NCI-H2107 treated with DMSO at 0.1 percent for 48 hours (cell line): ENCODE measurements around the gene ATG12.
"Not testable (repeated sequence)": the region's sequence is repeated elsewhere in the genome, so short reads cannot be mapped to it uniquely, and the experiment has no call there.

Source experiments
- DNase-seq: peaks from one replicate; lab custom pipeline; 2025; ENCODE audit not compliant: unreplicated experiment; lab: John Stamatoyannopoulos, UW

Gene ATG12

GRCh38 chr5:115808066-115808465 lies 33.3 kb downstream of the ATG12 start:
- not testable (repeated sequence) for DNase-seq

GRCh38 chr5:115807654-115808052 lies 33.7 kb downstream of the ATG12 start:
- no peak for DNase-seq

- DNase-seq: no peak
These were observed 34.2 kb downstream of the ATG12 start for GRCh38 chr5:115806986-115807653.

- no peak for DNase-seq
These were observed 39.4 kb downstream of the ATG12 start for GRCh38 chr5:115801984-115802383.

GRCh38 chr5:115801152-115801551 lies 40.2 kb downstream of the ATG12 start:
- DNase-seq: no peak

GRCh38 chr5:115800108-115800507 lies 41.3 kb downstream of the ATG12 start:
- DNase-seq: no peak

GRCh38 chr5:115798252-115798651 lies 43.1 kb downstream of the ATG12 start:
- no peak for DNase-seq

- no peak for DNase-seq
These were observed 44.7 kb downstream of the ATG12 start for GRCh38 chr5:115796656-115797055.

- no peak for DNase-seq
These were observed 45.7 kb downstream of the ATG12 start for GRCh38 chr5:115795700-115796099.

GRCh38 chr5:115788440-115788839 lies 52.9 kb downstream of the ATG12 start:
- DNase-seq: no peak

GRCh38 chr5:115787426-115787825 lies 53.9 kb downstream of the ATG12 start:
- no peak for DNase-seq

- no peak for DNase-seq
These were observed 55.8 kb downstream of the ATG12 start for GRCh38 chr5:115785381-115786065.

- no peak for DNase-seq
These were observed 62.9 kb downstream of the ATG12 start for GRCh38 chr5:115778417-115778816.
